T-cell (primary cell): ENCODE results near the gene TSPAN14. TPM values are rescaled to one million over a fixed set of nuclear protein-coding genes. Genes with fewer than 3 reads are reported as not detected.

Experiments used
- ATAC-seq, 4 experiments: fragments of 200-7000 bp in 3 of 4; fragments of 150-1000 bp in 1 of 4; cut with Tn5 transposase; replicated peaks in 1 of 4; 1 replicate in 3 of 4; 2 replicates in 1 of 4; pipeline ENCODE4 v1.10.0; 2021; ENCODE audit warnings: moderate library complexity in 3 of 4, mild to moderate bottlenecking in 2 of 4, moderate number of reproducible peaks in 1 of 4
- CTCF ChIA-PET, 2 donors: fragments of 300-600 bp; sonication (Branson Sonifier 250); formaldehyde crosslinking; loops; one replicate each; lab custom pipeline; 2022; ENCODE audit warnings: antibody characterized with exemption in 2 of 2; lab: Charles Lee
- POLR2A ChIA-PET, 2 donors: fragments of 300-600 bp; sonication (Branson Sonifier 250); formaldehyde crosslinking; loops; one replicate each; lab custom pipeline; 2022; ENCODE audit warnings: antibody characterized with exemption in 2 of 2; lab: Charles Lee
- DNase-seq, 35 experiments: peaks; one replicate each; pipeline versions ENCODE4 v3.0.0 to v3.0.0-alpha.2; 2013 to 2023
- H3K27ac ChIP-seq: one replicate; pipeline ENCODE4 v1.5.1; 2013; ENCODE audit warnings: low read length
- H3K27me3 ChIP-seq, 2 experiments: replicated peaks in 1 of 2; 1 replicate in 1 of 2; 2 replicates in 1 of 2; pipeline versions ENCODE4 v1.6.1 to v1.7.0; 2013; ENCODE audit warnings: low read length in 1 of 2, mixed read lengths in 1 of 2; ENCODE audit not compliant: control insufficient read depth in 2 of 2, insufficient read depth in 2 of 2; ENCODE audit errors: extremely low read depth in 1 of 2
- H3K36me3 ChIP-seq, 2 donors: 1 replicate in 1 of 2; 2 replicates in 1 of 2; pipeline versions ENCODE4 v1.6.1 to v1.7.0; 2013; ENCODE audit warnings: low read length in 1 of 2; ENCODE audit not compliant: control insufficient read depth in 2 of 2, insufficient read depth in 1 of 2; ENCODE audit errors: extremely low read depth in 1 of 2
- H3K4me1 ChIP-seq, 2 experiments: 1 replicate in 1 of 2; 2 replicates in 1 of 2; pipeline versions ENCODE4 v1.6.1 to v1.7.0; 2013; ENCODE audit warnings: low read length in 2 of 2, mixed read lengths in 1 of 2; ENCODE audit not compliant: insufficient read depth in 2 of 2, control insufficient read depth in 1 of 2; ENCODE audit errors: extremely low read depth in 1 of 2
- H3K4me3 ChIP-seq, 2 donors: 1 replicate in 1 of 2; 2 replicates in 1 of 2; pipeline versions ENCODE4 v1.5.1 to v1.7.0; 2013; ENCODE audit warnings: mild to moderate bottlenecking in 2 of 2, low read length in 1 of 2, moderate library complexity in 1 of 2; ENCODE audit not compliant: control insufficient read depth in 1 of 2; ENCODE audit errors: extremely low read depth in 1 of 2
- H3K9me3 ChIP-seq: 2 replicates; pipeline ENCODE4 v1.7.0; 2013
- H3K27ac Mint-ChIP-seq, 2 donors: one replicate each; pipeline ENCODE4 v1.8.0; 2020 to 2021; ENCODE audit warnings: mild to moderate bottlenecking in 2 of 2, mixed read lengths in 2 of 2
- H3K27me3 Mint-ChIP-seq, 2 donors: one replicate each; pipeline ENCODE4 v1.8.0; 2021 to 2022; ENCODE audit warnings: mixed read lengths in 2 of 2
- H3K36me3 Mint-ChIP-seq: one replicate; pipeline ENCODE4 v1.8.0; 2021; ENCODE audit warnings: mixed read lengths
- H3K4me1 Mint-ChIP-seq, 3 donors: one replicate each; pipeline ENCODE4 v1.8.0; 2020 to 2022; ENCODE audit warnings: mixed read lengths in 3 of 3, mild to moderate bottlenecking in 1 of 3
- H3K4me3 Mint-ChIP-seq, 3 donors: one replicate each; pipeline ENCODE4 v1.8.0; 2020 to 2022; ENCODE audit warnings: mild to moderate bottlenecking in 3 of 3, mixed read lengths in 3 of 3, moderate library complexity in 3 of 3
- H3K9me3 Mint-ChIP-seq, 3 donors: one replicate each; pipeline ENCODE4 v1.8.0; 2020 to 2022; ENCODE audit warnings: mixed read lengths in 3 of 3
- WGBS: methylation state at CpG from one replicate; pipeline ENCODE4 v1.1.5; 2013; ENCODE audit warnings: missing lambda C conversion rate; ENCODE audit not compliant: insufficient coverage; 5-methylcytosine and 5-hydroxymethylcytosine counted together
- total RNA-seq, 35 experiments: library from RNA in 6 of 35; stranded (reverse) in 6 of 35; fragments of 120-200 nt in 1 of 35; gene quantifications; one replicate each; pipeline versions ENCODE4 v1.2.1 to v1.2.4 and lab custom pipeline; 2013 to 2026

TSPAN14 gene
- total RNA-seq, 5 donors from 2014 or later (not counting 1 experiment from before 2014, with no cell fraction given), result 130 to 204 (median 194) TPM

DNA sequence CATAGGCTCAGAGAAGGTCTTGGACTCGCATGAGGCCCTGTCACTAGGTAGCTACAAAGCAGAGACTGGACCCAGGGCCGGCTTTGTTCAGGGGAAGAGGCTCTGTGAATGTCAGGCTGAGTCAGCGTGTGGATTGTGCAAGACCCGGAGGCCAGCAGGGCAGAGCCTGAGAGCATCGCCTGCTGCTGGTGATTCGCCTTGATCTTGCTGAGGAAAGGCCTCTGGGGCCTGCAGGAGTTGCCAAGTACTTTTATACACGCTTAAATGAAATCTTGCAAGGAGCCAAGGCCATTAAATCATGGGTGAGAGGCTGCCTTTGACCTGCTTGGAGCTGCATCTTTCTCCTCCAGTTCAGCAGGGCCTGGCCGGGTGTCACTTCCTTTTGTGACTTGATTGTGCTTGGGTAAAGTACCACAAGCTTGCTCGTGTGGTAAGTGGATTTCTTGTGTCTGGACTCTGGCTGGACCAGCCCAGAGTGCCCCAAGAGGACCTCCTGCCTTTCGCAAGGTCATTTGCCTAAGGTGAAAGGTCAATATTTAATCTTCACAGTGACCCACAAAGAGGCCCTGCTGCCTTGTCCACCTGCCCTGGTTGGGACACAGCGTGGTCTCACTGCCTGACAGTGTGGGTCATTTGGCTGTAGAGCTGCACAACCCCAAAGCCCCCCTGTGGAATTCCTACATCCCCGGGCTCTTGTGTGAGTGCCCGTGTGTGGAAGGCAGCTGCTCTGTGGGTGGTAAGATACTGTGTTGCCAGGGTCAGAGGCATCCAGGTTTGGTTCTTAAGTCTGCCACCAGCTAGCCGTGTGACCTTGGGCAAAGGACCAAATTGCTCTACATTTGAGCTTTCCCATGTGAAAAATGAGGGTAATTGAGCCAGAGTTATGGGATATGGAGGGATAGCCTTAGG, 45.0 kb downstream of the TSPAN14 start:
- 22% methylated on average over 9 of the region's 14 CpGs for WGBS

DNA sequence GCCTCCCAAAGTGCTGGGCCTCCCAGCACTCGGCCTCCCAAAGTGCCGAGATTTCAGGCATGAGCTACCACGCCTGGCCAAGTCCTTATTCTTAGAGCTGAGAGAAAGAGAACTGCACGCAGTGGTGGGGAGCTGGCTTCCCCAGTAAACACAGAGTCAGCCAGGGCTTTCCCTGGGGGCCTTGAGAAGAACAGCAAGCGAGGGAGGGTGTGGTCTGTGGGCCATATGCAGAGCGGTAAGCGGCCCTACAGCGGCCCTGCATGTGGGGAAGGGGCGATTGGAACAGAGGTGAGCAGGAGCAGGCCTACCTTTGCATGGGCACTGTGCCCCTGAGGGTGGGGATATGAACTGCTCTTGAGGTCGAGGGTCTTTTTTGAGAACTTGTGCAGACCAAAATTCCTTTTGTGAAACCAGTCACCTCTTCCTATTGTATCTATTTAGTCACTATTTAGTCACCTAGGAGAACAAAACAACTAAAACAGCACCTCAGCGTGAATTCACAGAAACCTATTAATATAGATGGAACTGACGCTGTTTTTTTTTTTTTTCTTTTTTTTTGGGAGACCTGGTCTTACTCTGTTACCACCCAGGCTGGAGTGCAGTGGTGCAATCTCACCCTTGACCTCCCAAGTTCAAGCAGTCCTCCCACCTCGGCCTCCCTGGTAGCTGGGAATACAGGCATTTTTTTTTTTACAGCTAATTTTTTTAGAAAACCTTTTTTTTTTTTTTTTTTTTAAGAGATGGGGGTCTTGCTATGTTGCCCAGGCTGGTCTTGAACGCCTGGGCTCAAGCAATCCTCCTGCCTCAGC, 46.7 kb downstream of the TSPAN14 start:
- Mint-ChIP-seq H3K4me3 (peak overlapping the region; percentile 55 to 80 (median 68)), H3K4me1 (peaks cover 98 to 100% (median 99%) of the 10 kb centered on the region in 3 donors), H3K9me3 (peaks cover 0 to 8% (median 6%) of the 10 kb centered on the region in 3 donors), H3K36me3 (peaks cover 25% of the 10 kb centered on the region), H3K27me3 (no peaks in the 10 kb centered on the region), H3K27ac (peak overlapping the region; percentile 95 to 99)
- Histone ChIP-seq H3K27me3 (no peaks in the 10 kb centered on the region), H3K9me3 (no peaks in the 10 kb centered on the region), H3K4me1 (peaks cover 89 to 90% of the 10 kb centered on the region in 2 experiments), H3K36me3 (peaks cover 16 to 30% of the 10 kb centered on the region in 2 donors), H3K27ac (peak overlapping the region; percentile 70), H3K4me3 (peak overlapping the region in 1 of 2 donors; percentile 27)
- ATAC-seq, result peak in 1 of 4 experiments; percentile 58
- 60% methylated on average over 5 of the region's 14 CpGs for WGBS
- ChIA-PET POLR2A (interaction anchor here (0.5 to 1.4 kb wide), 10 partner anchors 25 to 1081 kb away, joined by 3 to 12 read pairs (median 4); no protein-coding TSS in a partner anchor), CTCF (interaction anchor here (0.6 to 3.8 kb wide), 15 partner anchors 9 to 123 kb away, joined by 3 to 29 read pairs (median 4); no protein-coding TSS in a partner anchor)
- peak in 26 of 35 experiments; percentile 25 to 64 (median 38) for DNase-seq

More for the DNA sequence above, 45.0 kb downstream of the TSPAN14 start:
- Histone ChIP-seq H3K36me3 (peaks cover 11 to 29% of the 10 kb centered on the region in 2 donors), H3K9me3 (no peaks in the 10 kb centered on the region), H3K27me3 (no peaks in the 10 kb centered on the region), H3K4me3 (peak overlapping the region; percentile 1 to 39), H3K27ac (peak overlapping the region; percentile 70), H3K4me1 (peaks cover 89 to 92% of the 10 kb centered on the region in 2 experiments)
- Mint-ChIP-seq H3K4me1 (peaks cover 98 to 100% (median 99%) of the 10 kb centered on the region in 3 donors), H3K4me3 (peak overlapping the region; percentile 62 to 80 (median 68)), H3K27me3 (no peaks in the 10 kb centered on the region), H3K27ac (peak overlapping the region; percentile 95 to 99), H3K36me3 (peaks cover 38% of the 10 kb centered on the region), H3K9me3 (peaks cover 0 to 8% (median 6%) of the 10 kb centered on the region in 3 donors)
- ATAC-seq (peak; percentile 35 to 71 (median 60)), DNase-seq (peak in 10 of 35 experiments; percentile 27 to 59 (median 37))
- ChIA-PET POLR2A (interaction anchor here (0.6 to 1.0 kb wide), 2 partner anchors 35 to 1175 kb away, joined by 3 to 4 read pairs; no protein-coding TSS in a partner anchor), CTCF (interaction anchor here (0.6 to 3.8 kb wide), 10 partner anchors 12 to 424 kb away, joined by 3 to 29 read pairs (median 3); no protein-coding TSS in a partner anchor)

DNA sequence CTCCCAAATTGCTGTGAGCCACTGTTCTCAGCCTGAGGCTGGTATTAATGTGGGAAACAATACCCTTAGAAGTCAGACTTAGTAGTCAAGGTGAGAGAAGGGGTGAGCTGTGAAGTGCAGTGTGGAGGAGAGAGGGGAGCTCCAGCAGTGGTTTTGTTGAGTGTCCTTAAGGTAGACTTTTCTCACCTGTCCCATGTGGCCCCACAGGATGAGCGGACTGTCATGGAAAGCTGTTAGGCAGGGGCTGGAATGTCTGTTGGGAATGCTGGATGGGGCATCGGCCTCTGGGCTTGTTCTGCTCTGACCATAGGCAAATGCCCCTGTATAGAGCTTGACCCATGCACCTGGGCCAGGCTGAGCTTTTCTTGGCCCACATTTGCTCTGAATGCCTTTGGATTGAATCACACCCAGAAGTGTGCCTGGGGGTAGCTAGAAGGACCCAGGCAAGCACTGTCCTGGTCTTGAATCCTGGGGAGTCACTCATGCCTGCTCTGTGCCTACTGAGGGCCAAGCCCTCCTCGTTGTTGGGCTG, 47.3 kb downstream of the TSPAN14 start:
- peak overlapping the region; percentile 70 for H3K27ac ChIP-seq
- CTCF ChIA-PET, result interaction anchor here (0.7 to 3.8 kb wide), 11 partner anchors 10 to 124 kb away, joined by 3 to 29 read pairs (median 4); no protein-coding TSS in a partner anchor

DNA sequence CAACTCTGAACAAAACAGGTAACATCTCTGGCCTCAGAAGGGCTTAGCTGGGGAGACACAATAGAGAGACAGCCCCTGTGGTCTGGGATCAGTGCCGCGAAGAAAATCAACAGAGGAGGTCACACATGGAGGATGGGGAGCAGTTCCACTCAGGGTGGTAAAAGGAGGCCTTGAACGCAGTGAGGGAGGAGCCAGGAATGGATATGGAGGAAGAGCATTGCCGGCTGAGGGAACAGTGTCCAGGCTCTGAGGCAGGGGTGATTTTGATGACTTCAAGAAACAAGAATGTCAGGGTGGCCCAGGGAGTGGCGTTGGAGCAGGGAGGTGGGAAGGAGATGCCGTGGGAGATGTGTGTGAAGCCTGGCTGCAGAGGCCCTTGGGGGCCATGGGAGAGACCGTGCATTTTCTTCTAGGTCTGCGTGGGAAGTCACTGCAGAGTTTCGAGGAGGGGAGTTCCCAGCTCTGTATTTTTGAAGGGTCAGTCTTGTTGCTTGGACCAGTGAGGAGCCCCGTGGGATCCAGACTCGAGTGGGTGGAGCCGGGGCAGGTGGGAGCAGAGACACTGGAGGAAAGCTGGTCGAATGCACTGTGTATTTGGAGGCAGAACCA, 47.9 kb downstream of the TSPAN14 start:
- peaks cover 18 to 38% of the 10 kb centered on the region in 2 donors for H3K36me3 ChIP-seq
- Mint-ChIP-seq H3K4me1 (peaks cover 88 to 92% (median 89%) of the 10 kb centered on the region in 3 donors), H3K36me3 (peaks cover 18% of the 10 kb centered on the region), H3K27me3 (no peaks in the 10 kb centered on the region), H3K4me3 (peak overlapping the region in 2 of 3 donors; percentile 39 to 80), H3K9me3 (no peaks in the 10 kb centered on the region), H3K27ac (peak overlapping the region; percentile 95 to 99)
- no peaks in the 10 kb centered on the region for H3K27me3 ChIP-seq
- no peak for DNase-seq
- ATAC-seq, result no peak
- CTCF ChIA-PET, result interaction anchor here (0.8 to 7.7 kb wide), 5 partner anchors 34 to 58 kb away, joined by 3 to 109 read pairs (median 23); no protein-coding TSS in a partner anchor
- H3K27ac ChIP-seq, result peak overlapping the region; percentile 70
- no peaks in the 10 kb centered on the region for H3K9me3 ChIP-seq
- H3K4me3 ChIP-seq, result peak overlapping the region in 1 of 2 donors; percentile 20
- 86% methylated on average over 13 of the region's 13 CpGs for WGBS
- peaks cover 80 to 95% of the 10 kb centered on the region in 2 experiments for H3K4me1 ChIP-seq
- POLR2A ChIA-PET, result interaction anchor here in 1 of 2 donors (1.1 to 1.4 kb wide), 2 partner anchors 38 to 43 kb away, joined by 4 read pairs; no protein-coding TSS in a partner anchor

More for the DNA sequence above, 47.3 kb downstream of the TSPAN14 start:
- H3K27me3 ChIP-seq, result no peaks in the 10 kb centered on the region
- H3K4me3 Mint-ChIP-seq, result peak overlapping the region in 2 of 3 donors; percentile 39 to 80
- no peak for DNase-seq
- H3K9me3 ChIP-seq, result no peaks in the 10 kb centered on the region
- peaks cover 85 to 91% of the 10 kb centered on the region in 2 experiments for H3K4me1 ChIP-seq
- no peak for ATAC-seq
- H3K9me3 Mint-ChIP-seq, result peaks cover 0 to 5% (median 5%) of the 10 kb centered on the region in 3 donors
- peaks cover 24% of the 10 kb centered on the region for H3K36me3 Mint-ChIP-seq
- H3K27ac Mint-ChIP-seq, result peak overlapping the region; percentile 95 to 99
- peak overlapping the region in 1 of 2 donors; percentile 20 for H3K4me3 ChIP-seq
- WGBS, result 100% methylated on average over 2 of the region's 3 CpGs
- no peaks in the 10 kb centered on the region for H3K27me3 Mint-ChIP-seq
- peaks cover 94 to 98% (median 95%) of the 10 kb centered on the region in 3 donors for H3K4me1 Mint-ChIP-seq
- POLR2A ChIA-PET, result interaction anchor here (0.5 to 1.4 kb wide), 6 partner anchors 26 to 1080 kb away, joined by 3 to 7 read pairs (median 4); no protein-coding TSS in a partner anchor
- H3K36me3 ChIP-seq, result peaks cover 16 to 33% of the 10 kb centered on the region in 2 donors
